HuH-7.5 (cell line): ENCODE measurements around the gene SUMO2.
"Not testable (repeated sequence)": the region's sequence is repeated elsewhere in the genome, so short reads cannot be mapped to it uniquely, and the experiment has no call there.

Experiments used
- DNase-seq: peaks from one replicate; pipeline ENCODE4 v3.0.0; 2011; ENCODE audit warnings: low spot score

SUMO2 gene

DNA sequence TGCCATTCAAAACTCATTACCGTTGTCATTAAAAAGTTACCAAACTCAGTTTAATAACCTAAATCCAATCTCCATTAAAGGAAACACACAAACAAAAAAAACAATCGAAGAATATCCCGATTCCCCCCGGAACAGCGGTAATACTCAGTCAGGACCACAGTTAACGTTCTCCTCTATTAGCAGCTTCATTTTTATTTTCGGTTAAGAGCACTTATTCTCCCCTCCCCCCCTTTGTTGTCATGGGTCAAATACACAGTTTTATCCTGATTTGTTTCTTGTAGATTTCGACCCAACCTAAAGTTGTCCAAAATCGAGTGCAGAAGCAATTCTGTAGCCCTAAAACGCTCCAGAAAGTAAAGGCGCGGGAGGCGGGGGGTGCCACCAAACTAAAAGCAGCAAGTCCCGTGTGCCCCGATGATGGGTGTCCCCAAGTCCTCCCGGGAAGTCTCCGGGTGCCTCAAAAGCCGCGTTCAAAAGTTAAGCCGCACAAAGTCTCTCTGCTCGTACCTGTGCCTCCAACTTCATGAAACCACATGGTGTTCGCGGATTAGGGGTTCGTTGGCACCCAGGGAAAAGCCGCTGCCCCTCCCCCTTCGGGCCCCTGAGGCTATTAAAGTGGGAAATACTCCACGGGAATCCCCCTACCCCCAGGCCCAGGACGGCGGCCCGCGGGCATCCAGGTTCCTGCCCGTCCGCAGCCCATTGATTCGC, 996 bp downstream of the SUMO2 start:
- no peak for DNase-seq

DNA sequence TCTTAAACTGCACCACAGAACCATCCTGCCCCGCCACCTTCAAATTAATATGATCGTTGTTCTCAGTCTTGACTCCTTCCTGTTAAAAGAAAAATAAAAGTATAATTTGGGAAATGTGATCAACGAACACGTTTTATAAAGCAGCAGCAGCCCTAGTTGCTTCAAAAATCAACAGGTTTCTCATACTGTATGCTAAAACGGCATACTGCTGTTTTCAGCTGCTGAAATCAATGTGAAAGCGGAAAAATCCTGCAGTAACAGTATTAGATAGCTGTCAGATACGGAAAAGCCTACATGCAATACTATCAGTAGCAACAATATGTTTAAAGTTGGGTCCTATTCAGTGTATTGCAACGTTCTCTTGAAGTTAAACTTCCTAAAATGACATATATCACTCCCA, 1.6 kb downstream of the SUMO2 start:
- no peak for DNase-seq

- no peak for DNase-seq
These were observed 4.3 kb downstream of the SUMO2 start for GRCh38 chr17:75178453-75178852.

GRCh38 chr17:75176625-75177024, 6.1 kb downstream of the SUMO2 start:
- DNase-seq = no peak

DNA sequence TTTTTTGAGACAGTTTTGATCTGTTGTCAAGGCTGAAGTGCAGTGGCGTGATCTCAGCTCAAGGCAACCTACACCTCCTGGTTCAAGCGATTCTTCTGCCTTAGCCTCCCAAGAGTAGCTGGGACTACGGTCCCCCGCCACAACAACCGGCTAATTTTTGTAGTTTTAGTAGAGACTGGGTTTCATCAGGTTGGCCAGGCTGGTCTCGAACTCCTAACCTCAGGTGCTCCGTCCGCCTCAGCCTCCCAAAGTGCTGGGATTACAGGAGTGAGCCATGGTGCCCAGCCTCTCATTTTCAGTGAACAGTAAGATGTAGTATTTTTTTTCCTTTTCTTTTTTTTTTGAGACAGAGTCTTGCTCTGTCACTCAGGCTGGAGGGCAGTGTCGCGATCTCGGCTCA, 7.8 kb downstream of the SUMO2 start:
- no peak for DNase-seq

DNA sequence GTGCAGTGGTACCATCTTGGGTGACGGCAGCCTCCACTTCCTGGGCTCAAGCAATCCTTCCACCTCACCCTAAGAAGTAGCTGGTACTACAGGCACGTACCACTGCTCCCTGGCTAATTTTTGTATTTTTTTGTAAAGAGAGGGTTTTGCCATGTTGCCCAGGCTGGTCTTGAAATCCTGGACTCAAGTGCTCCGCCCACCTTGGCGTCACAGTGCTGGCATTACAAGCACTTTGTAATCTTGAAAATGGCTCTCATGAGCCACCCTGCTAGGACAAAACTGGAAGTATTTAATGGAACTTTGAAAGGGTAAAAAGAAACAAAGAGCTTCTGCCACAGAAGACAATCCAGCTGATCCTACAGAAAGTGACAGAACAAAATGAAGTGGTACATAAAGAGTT, 9.2 kb downstream of the SUMO2 start:
- DNase-seq = no peak

DNA sequence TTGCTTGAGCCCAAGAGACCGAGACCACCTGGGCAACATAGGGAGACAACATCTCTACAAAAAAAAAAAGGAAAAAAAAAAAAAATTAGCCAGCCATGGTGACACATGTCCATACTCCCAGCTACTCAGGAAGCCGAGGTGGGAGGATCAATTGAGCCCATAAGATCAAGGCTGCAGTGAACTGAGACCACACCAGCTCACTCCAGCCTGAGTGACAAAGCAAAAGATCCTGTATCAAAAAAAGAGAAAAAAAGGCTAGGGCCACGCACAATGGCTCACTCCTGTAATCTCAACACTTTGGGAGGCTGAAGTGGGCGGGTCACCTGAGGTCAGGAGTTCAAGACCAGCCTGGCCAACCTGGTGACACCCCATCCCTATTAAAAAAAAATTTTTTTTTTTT, 13.8 kb downstream of the SUMO2 start:
- DNase-seq = no peak

DNA sequence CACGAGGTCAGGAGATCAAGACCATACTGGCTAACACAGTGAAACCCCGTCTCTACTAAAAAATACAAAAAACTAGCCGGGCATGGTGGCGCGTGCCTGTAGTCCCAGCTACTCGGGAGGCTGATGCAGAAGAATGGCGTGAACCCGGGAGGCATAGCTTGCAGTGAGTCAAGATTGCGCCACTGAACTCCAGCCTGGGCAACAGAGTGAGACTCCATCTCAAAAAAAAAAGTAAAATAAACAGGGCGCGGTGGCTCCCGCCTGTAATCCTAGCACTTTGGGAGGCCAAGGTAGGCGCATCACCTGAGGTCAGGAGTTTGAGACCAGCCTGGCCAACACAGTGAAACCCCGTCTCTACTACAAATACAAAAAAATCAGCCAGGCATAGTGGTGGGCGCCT, 18.2 kb downstream of the SUMO2 start:
- not testable (repeated sequence) for DNase-seq

DNA sequence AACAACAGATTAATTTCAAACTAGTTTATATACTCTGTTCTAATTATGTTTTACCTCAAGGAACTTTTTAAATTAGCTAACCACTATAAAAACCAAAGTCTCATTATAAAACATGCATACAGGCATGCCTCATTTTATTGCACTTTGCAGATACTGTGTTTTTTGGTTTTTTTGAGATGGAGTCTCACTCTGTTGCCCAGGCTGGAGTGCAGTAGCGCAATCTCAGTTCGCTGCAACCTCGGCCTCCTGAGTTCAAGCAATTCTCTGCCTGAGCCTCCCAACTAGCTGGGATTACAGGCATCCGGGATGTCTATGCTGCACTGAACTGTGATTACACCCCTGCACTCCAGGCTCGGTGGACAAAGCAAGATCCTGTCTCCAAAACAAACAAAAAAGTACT, 19.7 kb downstream of the SUMO2 start:
- no peak for DNase-seq

- no peak for DNase-seq
These were observed 22.5 kb downstream of the SUMO2 start for GRCh38 chr17:75160211-75160610.

GRCh38 chr17:75159196-75160031, 23.3 kb downstream of the SUMO2 start:
- no peak for DNase-seq

DNA sequence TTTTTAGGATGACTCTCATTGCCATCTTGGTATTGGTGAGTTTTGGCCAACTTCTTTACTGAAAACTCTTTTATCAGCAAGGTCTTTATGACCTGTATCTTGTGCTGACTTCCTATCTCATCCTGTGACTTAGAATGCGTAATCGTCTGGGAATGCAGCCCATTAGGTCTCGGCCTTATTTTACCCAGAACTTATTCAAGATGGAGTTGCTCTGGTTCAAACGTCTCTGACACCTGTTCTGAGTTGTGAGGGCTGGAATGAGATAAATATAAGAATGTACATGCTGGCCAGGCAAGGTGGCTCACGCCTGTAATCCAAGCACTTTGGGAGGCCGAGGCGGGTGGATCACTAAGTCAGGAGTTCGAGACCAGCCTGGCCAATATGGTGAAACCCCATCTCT, 24.3 kb downstream of the SUMO2 start:
- DNase-seq = not testable (repeated sequence)

DNA sequence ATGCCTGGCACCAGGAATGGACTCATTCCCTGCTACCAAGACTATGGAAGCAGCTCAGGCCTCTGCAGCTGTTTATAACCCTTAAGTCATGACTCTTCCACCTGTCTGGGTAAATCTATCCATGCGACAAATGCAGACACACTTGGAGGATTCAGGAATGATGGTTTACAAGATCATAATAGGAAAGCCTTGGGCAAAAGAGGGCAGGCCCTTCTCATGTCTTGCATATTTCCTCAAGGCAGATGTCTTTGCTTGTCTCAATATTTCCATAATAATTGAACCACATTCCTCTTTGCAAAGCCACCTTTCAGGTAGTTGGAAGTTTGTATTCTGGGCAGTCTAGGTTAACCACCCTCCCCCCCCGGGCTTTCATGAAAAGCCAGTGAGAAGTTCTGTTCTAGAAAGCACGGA, 27.6 kb downstream of the SUMO2 start:
- no peak for DNase-seq

GRCh38 chr17:75154195-75155106, 28.3 kb downstream of the SUMO2 start, which contains the start of gene JPT1:
Gene JPT1 (minus strand): TSS chr17:75154512. CDS start chr17:75154397, 115 bp downstream.
- peak; percentile 89 for DNase-seq

DNA sequence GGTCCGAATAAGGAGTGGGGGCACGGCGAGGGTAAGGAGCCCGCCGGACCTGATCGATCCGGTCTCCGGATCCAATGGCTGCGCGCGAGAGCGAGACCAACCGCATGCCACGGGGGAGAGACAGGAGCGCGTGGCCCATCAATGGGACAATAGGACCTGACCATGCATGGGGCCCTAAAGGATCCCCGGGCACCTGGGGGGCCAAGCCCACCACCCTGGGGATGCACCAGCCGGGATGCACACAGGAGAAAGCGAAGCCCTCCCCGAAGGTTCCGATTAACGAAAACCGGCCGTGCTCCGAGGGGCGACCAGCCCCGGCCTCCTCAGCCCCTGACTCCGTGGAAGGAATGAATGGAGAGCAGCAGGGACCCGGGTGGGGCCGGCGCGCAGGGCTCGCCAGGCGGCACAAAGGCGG, 29.0 kb downstream of the SUMO2 start:
- DNase-seq = no peak

DNA sequence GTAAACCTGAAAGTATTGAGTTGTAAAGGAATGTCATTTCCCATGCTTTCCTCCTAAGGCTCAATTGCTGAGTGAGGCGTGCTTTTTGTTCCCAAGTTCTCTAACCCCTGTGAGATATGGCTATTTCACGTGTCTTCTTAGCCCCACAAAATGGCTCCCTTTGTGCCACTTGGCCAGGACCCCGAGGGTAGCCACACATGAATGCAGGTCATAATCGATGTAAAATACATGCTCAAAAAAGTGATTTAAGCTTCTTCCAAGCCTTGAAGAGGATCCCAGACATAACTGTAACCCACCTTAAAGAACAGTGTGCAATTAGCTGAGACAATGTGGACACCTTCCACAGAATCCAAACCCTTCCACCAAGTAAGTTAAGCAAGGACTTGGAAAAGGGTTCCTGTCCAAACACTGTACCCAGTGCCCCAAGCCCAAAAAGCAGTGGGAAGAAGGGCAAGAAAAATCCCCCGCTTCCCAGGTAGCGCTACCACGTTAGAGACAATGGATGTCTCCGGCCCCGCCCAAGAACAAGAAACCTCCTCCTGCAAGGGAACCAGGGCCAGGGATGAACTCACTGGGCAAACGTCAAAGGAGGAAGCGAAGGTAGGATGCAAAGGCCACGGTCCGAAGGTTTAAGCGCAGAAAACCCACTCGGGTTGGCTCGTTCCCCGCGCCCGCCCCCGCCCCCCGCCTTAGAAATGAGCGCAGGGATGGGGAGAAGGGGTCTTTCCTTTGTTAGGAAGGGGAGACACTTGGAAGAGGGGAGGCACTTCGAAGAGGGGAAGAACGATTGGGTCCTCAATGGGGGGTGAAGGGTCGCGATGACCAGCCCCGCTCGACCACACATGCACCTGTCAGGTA, 29.6 kb downstream of the SUMO2 start:
- no peak for DNase-seq

- no peak for DNase-seq
These were observed 30.2 kb downstream of the SUMO2 start for GRCh38 chr17:75152523-75152921.

- DNase-seq = no peak
These were observed 30.8 kb downstream of the SUMO2 start for GRCh38 chr17:75151930-75152329.

DNA sequence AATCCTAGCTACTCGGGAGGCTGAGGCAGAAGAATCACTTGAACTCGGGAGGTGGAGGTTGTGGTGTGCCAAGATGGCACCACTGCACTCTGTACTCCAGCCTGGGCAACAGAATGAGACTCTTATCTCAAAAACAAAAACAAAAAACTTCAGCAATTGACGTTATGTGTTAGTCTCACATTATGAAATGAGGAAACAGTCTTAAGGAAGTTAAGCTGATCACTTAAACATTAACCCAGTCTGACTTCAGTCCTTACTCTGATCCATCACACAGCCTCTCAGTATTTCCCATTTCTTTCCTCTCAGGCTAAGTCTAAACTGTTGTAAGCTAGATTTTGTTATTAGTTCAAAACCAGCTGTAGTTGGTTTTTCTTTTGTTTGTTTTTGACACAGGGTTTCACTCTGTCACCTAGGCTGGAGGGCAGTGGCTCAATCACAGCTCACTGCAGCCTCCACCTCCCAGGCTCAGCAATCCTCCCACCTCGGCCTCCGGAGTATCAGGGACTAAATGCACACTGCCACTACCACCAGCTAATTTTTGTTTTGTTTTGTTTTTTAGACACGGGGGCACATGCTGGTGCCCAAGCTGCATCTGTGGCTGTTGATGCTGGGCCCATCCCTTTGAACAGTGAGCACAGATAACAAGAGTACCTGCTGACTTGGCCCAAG, 34.7 kb downstream of the SUMO2 start:
- no peak for DNase-seq

- DNase-seq = no peak
These were observed 36.2 kb downstream of the SUMO2 start for GRCh38 chr17:75146592-75146991.
